Measurements from ENCODE around the gene ARHGAP6.

Gene ARHGAP6

DNA sequence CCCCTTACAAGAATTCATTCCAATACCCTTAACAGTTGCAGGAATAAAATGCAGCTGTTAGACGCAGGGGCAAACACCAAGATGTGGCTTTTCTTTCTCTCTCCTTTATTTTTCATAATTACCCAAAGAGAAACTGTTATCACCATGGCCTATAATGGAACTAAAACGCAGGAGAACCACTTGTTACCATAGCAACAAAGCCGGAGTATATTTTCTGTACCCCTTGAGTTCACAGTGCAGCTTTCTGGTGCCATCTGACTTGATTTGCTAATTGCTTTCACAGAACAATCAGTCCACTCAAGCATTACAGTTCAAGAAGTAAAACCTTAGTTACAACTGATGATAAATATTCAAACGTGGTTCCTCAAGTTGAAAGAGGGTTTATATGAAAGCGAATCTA lies 214.6 kb downstream of the ARHGAP6 start:
- no peak for DNase-seq

DNA sequence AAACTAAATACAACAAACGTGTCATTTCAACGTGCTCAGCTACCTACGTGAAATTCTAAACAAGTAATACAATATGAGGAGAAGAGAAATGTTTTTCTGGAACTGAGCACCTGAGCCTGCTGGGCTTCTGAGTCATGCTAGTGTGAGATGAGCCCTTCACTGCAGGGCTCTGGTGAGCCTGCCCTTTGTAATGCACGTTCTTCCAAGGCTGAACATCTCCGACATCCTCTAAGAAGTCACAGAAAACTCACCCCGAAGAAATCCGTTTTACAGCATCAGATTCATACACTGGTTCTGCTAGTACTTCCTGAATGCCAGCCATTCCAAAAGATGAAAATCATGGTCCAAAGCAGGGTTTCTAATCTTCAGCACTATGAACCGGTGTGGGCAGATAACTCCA lies 215.4 kb downstream of the ARHGAP6 start:
- DNase-seq: no peak

DNA sequence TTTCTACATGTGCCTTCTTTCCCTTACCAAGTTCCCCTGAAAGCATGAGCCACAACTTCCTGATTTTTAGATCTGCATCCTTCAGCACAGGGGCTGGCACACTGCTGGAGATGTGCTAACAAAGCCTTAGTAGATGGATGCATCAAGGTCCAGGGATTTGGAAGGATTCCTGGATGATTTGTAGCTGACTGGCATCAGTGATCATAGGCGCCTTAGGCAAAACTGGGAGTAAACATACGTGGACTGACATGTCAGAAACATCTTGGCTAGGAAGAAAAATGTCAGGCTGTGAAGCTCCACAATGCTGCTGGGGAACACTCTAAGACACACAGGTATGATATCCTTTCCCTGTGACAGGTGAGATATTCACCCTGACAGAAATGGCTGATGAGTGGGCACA lies 216.1 kb downstream of the ARHGAP6 start:
- DNase-seq: no peak

DNA sequence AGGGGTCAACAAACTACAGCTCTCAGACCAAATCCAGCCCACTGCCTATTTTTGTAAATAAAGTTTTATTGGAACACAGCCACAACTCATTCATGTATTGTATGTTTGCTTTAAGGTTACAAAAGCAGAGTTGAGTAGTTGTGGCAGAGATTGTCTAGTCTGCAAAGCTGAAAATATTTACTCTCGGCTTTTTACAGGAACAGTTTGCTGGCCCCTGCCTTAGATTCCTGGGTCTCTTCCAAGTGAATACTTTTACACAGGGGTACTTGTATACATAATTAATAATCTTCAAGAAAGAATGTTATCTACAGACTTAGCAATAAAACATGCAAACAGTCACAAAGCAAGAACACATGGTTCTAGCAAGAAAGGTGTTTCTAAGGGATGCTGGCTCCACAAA lies 218.3 kb downstream of the ARHGAP6 start:
- DNase-seq: no peak

DNA sequence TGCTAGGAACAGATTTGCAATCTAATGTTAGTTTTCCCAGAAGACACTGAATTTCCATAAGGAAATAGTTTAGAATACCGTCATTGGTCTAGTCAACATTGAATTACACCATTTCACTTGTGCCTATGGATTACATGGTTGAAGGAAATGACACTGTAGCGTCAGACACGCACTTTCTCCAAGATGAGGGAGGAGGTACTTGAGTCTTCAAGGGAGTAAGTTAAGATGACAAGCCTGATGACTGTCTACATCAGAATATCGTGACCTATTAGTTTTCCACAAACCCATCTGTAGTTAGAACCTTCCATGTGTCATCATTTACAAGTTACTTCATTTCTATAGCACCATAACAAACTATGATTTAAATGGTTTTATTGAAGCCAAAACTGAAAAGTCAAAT lies 218.8 kb downstream of the ARHGAP6 start:
- no peak for DNase-seq

DNA sequence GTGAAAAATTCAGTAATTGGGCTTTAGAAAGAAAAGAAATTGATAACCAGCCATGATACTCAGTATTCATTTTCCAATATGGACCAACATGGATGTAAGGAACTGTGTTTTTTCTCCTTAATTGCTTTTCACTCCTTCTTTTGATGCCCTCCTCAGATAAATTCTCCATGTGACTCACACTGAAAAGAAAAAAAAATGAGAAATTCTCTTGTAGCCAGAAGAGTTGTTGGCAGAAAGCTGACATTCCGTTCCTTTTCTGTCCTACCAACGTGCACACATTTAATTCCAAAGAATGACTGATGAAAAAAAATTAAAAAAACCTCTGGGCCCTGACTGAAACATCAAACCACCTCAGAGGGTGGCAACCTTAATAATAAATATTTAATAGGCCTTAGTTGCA lies 219.4 kb downstream of the ARHGAP6 start:
- no peak for DNase-seq

DNA sequence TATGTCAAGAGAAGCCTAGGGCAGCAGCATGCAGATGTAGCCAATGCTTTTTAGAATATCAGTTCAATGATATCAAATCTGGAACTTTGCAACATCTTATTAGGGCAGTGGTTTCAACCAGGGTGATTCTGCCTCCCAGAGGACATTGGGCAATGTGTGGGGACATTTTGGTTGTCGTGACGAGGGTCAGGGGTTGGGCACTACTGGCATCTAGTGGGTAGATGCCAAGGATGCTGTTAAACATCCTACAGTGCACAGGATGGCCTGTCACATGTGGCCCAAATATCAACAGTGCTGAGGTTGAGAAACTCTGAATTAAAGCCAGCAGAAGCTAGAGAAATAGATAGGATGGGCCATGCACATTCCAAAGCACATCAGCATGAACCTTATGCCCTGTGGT lies 220.2 kb downstream of the ARHGAP6 start:
- no peak for DNase-seq

DNA sequence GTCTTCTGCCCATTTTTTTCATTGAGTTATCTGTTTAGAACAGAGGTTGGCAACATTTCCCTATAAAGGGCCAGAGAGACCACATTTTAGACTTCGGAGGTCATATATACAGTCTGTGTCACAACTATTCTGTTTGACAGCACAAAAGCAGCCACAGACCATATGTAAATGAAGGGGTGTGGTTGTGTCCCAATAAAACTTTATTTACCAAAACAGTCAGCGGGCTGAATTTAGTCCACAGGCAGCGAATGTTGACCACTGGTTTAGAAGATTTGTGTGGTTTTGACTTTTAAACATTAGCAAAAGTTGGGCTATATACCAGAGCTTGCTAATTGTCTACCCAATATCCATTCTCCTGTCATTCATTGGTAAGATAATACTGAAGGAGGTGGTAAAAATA lies 221.7 kb downstream of the ARHGAP6 start:
- no peak for DNase-seq

DNA sequence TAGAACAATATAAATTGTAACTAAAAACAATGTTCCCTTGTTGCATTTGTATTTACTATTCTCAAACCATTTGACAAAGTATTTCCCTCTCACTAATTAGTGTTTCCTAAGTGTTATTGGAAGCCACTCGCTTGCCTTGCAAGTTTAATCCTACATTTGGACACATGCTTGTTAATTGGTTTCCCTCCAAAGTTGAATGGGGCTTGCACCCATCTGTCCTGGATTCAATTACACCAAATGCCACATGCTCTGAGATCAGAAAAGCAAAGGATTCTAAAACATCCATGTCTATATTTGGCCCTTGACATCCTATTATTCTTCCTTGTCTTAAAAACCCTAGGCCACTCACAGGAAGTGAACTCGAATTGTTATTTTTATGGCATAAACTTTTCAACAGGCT lies 225.9 kb downstream of the ARHGAP6 start:
- DNase-seq: no peak

DNA sequence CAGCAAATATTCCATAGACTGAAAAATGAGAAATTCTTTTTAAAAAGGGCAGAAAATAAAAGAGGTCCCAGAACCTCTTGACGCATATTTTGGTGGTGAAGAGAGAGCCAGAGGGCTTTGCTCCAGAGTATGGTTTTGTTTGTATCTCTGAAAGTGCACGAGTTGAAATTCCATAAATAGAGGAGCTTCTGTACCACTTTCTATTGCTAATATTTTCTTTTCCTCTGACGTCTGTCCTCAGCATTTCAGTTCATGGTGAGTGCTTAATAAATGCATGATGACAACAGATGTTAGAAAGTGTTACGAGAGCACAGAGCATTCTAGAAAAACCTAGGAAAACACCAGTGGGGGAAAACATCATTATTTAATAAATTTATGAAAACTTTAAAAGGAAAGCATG lies 227.0 kb downstream of the ARHGAP6 start:
- no peak for DNase-seq

DNA sequence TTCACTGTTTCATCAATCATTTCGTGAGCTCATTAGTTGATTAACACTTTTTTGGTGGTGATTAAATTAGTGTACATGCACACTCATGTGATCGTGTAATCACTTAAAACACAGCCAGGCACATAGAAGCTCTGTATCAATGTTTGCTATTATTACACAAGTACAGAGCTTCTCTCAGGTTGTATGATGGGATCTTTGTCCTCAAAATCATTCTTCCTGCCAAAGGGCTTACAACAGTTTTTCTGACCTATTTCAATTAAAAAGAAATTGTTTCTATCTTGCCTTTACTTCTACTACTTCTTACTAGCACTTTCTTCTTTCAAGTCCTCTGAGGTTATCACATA lies 227.4 kb downstream of the ARHGAP6 start:
- DNase-seq: no peak

DNA sequence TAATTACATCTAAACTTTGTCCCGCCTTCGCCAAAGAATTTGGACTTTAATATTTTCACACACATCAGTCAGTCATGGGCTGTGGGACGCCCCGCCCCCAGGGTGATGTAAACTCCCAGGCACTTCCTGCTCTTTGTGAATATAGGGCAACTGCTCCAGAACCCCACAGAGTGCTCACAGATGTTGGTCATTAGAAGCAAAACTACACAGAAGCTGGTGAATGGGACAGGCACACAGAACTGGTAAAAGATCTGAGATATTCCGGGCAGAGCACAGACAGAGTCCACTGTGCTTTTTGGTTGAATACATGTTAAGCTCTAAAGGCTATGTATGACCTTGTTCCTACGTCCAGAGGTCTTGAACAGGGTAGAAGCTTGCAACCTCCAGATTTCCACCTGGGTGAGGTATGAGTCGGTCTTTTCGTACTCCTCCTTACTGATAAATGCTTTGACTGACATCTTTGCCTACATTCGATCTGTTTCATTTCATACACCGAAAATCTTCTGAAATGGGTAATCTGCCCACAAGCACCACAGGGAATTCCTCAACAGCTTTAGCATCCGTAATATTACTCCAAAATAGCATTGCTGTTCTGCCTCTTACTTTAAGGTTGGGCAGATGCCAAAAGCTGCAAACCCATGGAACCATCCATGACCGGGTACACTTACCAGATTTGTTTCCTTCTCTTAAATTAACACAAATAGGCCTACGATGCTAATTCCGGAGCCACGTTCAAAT lies 227.9 kb downstream of the ARHGAP6 start:
- DNase-seq: no peak

DNA sequence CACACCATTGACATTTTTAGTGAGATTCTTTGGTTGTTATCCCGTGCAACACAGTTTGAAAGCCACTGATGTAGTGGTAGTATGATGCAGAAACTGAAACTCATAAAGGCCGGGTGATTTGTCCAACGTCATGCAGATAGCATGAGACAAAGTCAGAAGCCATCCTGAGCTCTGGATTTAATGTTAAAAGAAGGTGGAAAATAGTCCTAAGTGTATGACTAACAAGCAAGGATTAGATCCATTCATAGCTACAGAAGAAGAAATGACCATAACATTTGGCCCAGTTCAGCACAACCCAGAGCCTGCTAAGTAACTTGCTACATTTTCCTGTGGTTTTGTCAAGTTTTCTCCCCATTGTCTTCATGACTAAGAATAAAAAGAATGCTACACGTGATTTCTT lies 230.2 kb downstream of the ARHGAP6 start:
- no peak for DNase-seq

DNA sequence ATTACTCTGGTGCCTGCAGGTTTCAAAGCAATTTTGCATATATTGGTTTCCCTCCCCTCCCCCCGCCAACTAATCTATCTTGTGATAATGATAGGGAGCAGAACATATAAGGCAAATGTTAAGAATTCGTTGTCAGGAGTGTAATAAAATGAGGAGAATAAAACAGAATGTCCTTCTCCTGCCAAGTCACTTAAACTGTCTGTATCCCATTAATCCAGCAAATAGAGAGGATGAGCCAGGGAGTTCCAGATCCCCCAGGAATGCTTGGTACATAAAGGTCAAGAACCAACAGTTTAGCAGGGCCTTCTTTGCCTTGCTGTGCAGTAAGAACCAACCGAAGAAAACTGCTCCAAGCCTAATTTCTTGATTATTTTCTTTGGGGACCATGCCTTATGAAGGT lies 231.1 kb downstream of the ARHGAP6 start:
- DNase-seq: no peak

DNA sequence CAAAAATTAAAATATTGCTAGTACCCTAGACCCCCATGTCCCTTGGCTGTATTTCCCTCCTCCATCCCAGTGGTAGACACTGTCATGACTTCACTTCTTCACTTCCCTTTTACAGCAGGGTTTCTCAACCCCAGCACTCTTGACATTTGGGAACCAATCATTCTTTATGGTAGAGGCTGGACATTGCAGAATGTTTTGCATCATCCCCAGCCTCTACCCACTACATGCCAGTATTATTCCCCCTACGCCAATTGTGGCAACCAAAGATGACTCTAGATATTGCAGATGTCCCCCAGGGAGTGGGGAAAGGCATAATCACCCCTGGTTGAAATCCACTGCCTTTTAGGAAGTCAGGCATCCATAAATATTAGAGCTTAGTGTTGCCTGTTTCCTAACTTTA lies 233.9 kb downstream of the ARHGAP6 start:
- no peak for DNase-seq

DNA sequence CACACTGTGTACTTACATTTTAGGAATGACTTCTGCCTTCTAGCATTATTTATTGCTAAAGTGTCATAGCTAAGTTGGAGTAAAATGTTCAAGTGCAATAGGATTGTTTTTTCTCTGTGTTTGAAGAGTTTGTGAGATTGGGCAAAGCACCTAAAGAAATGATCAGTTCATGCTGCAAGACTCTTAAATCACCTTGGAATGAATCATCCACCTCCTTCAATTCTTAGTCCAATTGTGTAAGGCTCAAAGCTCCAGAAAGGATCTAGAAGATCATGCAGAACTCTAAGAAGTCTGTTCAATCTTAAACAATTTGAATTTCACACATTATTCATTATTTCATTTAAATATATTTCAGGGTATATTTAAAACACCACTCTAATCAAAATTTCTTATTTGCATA lies 235.4 kb downstream of the ARHGAP6 start:
- DNase-seq: no peak

DNA sequence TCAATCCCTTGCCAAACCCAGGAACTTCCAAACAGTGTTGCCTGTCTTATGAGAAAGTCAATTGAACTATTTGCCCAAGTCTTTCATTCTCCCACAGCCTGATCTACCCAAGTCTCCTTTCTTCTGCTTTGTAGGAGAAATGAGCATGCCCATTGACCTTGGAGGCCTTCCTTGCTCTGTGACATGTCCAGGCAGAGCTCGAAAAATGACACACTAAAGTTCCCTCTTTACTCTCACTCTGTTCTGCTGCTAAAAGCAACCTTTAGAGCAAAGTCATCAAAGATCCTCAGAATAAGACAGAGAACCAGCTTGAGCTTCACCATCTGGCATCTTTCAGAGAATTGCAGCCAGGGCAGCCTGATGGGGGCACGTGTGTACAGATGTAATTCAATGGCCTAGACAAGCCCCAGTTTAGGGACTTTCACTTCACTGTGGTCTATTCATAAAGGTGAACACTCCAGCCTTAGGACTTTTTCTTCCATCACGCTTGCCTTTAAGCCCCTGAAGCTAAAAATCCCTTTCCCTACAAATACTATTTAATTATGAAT lies 236.1 kb downstream of the ARHGAP6 start:
- DNase-seq: no peak

DNA sequence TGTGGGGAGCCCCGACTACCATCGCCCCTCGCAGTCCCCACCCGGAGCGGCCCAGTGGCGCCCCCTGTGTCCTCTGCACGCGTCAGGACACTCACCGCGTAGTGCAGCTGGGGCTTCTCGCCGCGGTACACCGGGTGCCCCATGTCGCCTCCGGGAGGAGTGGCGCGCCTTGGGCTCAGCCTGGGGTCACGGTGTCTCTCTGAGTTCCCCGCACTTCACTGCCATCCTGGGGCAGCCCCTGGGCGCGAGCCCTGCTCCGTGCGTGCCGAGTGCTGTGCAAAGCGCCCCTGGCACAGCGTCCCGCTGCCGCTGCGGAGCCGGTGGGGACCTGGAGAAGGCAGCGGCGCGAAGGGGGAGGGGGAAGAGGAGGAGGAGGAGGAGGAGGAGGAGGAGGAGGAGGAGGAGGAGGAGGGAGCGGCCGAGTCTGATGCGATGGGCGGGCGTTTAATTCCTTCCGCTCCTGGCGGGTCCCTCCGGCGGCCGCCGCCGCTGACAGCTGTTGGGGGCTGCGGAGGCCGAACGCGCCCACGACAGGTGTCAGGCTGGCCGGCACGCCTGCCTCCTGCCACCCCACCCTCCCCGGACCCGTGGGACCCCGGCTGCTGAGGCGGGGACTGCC lies 238.2 kb downstream of the ARHGAP6 start:
- DNase-seq: no peak

DNA sequence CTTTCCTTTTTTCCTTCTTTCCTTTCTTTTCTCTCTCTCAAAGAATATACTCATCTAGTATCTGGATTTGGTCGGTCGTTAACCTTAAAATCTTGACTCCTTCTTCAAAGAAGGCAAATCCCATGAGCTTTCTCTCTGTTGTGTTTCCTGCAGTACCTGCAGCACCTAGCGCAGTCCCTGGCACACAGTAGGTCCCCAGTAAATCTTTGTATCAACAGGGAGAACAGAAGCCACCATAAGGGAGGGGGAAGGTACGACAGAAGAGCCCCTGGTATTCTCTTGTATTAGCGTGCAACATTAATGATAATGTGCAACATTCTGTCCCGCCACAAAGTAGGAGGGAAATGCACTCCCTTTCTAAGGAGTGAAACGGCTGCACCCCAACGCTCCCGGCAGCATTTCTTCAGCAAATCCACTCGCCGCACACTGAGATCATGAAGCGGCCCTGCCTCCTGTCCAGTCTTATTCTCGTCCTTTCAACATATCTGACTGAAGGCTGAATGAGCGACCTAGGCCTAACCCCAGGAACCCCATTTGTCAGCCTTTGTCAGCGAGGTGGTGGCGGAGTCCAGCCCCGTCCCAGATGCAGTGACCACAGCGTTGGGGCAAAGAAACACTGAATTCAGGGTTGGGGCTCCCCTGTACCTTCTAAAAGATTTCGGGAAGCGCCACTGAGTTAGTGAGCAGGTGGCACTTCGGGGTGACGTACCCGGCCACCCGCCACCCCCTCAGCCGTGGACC lies 238.8 kb downstream of the ARHGAP6 start:
- no peak for DNase-seq

DNA sequence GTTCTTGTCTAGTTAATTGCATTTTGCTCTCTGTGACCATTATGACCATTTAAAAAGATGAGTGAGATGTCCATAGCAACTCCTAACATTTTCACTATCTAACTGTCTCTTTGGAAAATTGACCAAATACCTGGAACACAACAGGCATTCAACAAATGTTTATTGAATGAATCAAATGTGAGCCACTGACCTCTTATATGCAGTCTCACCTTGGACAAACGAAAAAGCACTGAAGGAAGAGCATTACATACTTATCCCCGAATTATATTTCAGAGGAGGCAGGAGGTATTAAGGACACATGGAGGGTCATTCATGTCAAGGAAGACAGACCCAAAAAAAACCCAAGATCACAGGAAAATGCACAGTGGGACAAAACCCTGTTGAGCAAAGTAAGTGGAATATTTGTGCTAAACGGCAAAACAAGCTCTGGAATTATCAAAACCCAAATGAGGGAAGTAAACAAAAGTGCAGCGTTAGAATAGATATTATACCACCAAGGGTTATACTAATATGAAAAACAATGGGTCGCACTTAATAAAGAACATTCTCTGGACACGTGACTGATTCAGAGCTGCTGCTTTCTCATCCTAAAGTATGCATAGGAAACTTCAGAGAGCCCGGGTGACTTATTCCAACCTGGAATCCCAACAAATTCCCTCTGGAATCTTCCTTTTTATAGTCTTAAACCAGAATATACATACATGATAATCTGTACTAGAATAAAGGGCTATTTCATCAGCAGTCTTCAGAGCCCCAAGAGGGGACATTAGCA lies 240.6 kb downstream of the ARHGAP6 start:
- DNase-seq: no peak

DNA sequence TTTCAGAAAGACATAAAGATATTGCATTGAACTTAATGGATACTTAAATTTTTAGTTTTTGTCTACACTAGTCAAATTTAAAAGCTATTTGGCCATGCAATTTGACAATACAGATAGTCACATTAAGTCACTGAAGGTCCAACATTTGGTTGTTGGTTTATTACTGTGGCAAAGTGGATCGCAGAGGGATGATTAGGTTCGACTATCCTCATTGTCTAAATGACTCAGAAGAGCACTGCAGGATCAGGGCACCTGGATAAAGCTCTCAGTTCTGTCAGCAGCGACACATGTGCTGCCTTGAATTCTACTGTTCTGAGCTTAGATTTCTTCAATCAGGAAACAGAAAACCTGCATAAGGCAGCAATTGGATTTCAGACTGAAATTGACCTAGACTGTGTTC lies 241.8 kb downstream of the ARHGAP6 start:
- no peak for DNase-seq

DNA sequence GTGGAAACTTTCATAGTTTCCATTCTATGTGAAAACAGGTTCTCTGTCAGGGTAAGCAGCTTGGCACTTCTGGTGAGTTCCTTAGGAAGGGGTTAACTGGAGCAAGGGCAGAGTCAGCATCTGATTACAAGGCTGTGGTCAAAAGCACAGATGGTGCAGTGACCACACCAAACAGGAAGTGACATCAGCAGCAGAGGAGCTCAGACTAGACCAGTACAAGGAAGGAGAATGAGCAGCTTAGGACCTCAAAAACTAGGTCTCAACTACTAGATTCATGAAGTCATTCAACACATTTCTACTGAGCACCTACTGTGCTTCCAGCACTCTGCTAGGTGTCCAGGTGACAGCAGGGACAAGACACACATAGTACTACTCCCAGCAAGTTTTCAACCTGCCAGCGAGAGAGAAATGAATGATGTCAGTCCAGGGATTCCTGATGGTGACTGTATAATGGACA lies 242.3 kb downstream of the ARHGAP6 start:
- DNase-seq: no peak

DNA sequence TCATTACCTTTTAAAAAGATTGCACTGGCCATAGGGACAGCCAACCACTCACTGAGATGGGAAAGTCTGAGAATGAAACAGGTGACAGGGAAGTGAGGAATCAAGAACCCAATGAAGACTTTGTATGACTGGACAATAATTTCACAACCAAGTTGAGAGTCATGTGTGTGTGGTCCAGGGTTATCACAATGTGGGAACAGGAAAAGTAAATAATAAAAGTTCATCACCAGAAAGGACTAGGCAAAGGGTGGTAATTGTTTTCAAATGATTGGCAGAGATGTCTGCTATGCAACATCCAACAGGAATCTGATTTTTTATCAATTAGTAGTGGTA lies 243.2 kb downstream of the ARHGAP6 start:
- DNase-seq: no peak
